Erythroblast (primary cell): ENCODE measurements around the gene EPHB1.

Source experiments
- GATA1 ChIP-seq: IDR thresholded peaks from 2 replicates; pipeline ENCODE4 v1.6.1; 2011; ENCODE audit warnings: low read depth, mild to moderate bottlenecking, control low read depth, low read length, moderate library complexity
- POLR2A ChIP-seq: IDR thresholded peaks from 2 replicates; pipeline ENCODE4 v1.6.1; 2011; ENCODE audit warnings: mild to moderate bottlenecking, low read length

- no peak for TF ChIP-seq POLR2A
- TF ChIP-seq GATA1 = no peak
Measured at GRCh38 chr3:134972836-134973455, 177.9 kb downstream of the EPHB1 start.
